SHP77 treated with DMSO at 0.1 percent for 48 hours (cell line): ENCODE results near the gene HSD17B3.
"Not testable (repeated sequence)": the region's sequence is repeated elsewhere in the genome, so short reads cannot be mapped to it uniquely, and the experiment has no call there.

Source experiments
- DNase-seq: peaks from one replicate; lab custom pipeline; 2025; lab: John Stamatoyannopoulos, UW

Gene HSD17B3

GRCh38 chr9:96193236-96193755, 108.7 kb downstream of the HSD17B3 start:
- DNase-seq, result no peak

DNA sequence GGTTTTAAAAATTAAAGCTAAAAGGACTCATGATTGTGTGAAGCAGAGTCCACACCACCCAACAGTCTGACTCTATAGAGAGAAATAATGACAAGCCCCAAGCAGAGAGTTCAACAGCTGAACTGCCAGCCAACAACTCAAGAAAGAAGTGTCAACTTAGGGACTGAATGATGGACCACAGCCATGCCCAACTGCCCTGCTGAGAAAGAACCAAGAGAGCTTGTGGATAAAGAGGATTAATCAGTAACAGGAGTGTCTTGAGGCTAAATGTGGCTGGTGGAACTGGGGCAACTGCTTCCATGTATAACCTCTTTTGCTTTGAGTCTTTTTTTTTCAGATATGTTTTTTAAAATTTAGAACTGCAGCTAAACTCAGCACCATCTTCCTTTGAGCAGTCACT, 109.3 kb downstream of the HSD17B3 start:
- no peak for DNase-seq

GRCh38 chr9:96189995-96190394, 112.0 kb downstream of the HSD17B3 start:
- no peak for DNase-seq

DNA sequence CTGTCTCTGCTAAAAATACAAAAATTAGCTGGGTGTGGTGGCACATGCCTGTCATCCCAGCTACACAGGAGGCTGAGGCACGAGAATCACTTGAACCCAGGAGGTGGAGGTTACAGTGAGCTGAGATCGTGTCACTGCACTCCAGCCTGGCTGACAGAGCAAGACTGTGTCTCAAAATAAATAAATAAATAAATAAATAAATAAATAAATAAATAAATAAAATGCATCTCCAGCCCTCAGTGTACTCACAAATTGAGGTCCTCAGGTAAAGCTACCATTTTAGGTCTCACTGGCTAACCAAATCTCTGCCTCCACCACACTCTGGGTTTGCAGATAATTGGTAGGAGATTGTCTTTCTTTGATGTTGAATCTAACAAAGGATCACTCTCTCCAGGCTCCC, 112.4 kb downstream of the HSD17B3 start:
- DNase-seq, result not testable (repeated sequence)

GRCh38 chr9:96188571-96188970, 113.4 kb downstream of the HSD17B3 start:
- DNase-seq, result no peak

DNA sequence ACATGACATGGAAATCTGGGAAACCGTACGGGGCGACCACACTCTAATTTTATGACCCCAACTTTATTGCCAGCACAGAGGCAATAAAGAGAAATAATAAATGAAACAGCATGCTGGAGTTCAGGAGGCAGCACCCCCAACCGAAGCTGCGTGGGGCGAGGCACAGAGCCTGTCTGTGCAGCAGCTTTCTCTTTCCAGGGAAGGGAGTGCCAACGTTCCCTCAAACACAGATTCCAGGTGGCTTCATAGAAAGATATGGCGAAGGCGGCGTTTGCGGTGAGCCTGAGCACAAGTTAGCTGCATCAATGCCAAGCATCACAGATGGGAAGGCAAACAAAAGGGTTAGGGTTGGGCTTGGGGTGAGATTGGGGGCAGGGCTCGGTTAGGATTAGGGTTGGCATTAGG, 114.8 kb downstream of the HSD17B3 start:
- peak; percentile 17 for DNase-seq

DNA sequence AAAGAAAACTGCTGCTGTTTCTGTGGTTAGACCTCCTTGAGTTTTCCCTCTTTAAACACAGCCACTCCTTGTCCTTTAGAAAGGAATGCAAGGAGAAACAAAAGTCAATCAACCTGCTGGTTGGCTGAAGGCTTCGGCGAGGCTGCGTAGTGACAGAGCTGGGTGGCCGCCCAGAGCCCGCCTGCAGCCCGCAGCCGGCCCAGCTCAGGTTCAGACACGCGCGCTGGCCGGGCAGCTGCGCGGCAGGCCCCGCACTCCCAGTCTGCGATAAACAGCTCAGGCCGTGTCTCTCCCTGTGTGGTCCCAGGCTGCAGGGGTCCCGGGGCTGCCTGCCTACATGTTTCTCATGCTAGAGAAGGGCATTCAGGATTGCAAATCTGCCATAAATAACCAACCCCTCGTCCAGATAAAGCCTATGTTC, 115.4 kb downstream of the HSD17B3 start:
- no peak for DNase-seq

- DNase-seq, result no peak
These were observed 116.3 kb downstream of the HSD17B3 start for GRCh38 chr9:96185518-96186156.
